ENCODE data around the gene TMEM108. TPM values are rescaled to one million over a fixed set of nuclear protein-coding genes. Genes with fewer than 3 reads are reported as not detected.
"Not testable (repeated sequence)": the region's sequence is repeated elsewhere in the genome, so short reads cannot be mapped to it uniquely, and the experiment has no call there.

TMEM108 gene
- polyA plus RNA-seq, 3 donors: not detected

DNA sequence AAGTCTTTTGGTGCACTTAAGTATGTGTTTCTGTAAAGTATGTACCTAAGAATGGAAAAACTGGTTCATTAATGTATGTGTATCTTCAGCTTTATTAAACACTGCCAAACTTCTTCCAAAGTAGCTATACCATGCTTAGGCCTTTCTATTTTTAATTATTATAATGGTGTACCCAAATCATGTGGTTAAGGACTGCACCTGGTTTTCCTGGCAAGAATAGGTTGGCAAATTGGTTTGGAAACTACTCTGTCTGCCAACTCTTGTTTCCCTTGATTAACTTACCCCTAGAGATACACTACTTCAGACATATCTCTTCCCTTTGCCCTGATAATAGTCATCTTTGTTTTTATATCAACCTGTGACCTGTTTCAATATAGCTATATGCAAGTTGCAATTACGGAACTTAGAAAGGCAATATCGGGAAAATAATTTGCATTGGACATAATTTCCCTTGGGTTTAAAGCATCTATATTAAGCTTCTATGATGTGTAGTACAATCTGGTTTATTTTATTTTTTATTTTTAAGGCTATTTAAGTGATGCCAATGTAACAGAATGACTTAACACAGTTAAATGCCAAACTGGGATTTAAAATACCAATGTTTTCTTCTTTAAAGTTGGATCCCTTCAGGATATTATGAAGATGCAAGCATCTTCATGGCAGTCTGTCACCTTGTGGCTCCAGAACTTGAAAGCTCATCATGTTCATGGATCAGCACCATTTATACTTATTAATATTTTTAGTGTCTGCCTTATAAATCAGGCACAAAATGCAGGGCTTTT, 40.6 kb upstream of the TMEM108 start:
- no peak overlapping the region for H3K27ac Mint-ChIP-seq
- no peaks in the 10 kb centered on the region for H3K79me2 ChIP-seq (ENCODE audit: insufficient read depth, low read length)
- no peak overlapping the region for H3K27ac ChIP-seq (ENCODE audit: low read depth in 1 of 2, low read length in 2 of 2)
- no peaks in the 10 kb centered on the region for H4K20me1 ChIP-seq (ENCODE audit: insufficient read depth, low read length)
- TF ChIP-seq, protein P1, sequence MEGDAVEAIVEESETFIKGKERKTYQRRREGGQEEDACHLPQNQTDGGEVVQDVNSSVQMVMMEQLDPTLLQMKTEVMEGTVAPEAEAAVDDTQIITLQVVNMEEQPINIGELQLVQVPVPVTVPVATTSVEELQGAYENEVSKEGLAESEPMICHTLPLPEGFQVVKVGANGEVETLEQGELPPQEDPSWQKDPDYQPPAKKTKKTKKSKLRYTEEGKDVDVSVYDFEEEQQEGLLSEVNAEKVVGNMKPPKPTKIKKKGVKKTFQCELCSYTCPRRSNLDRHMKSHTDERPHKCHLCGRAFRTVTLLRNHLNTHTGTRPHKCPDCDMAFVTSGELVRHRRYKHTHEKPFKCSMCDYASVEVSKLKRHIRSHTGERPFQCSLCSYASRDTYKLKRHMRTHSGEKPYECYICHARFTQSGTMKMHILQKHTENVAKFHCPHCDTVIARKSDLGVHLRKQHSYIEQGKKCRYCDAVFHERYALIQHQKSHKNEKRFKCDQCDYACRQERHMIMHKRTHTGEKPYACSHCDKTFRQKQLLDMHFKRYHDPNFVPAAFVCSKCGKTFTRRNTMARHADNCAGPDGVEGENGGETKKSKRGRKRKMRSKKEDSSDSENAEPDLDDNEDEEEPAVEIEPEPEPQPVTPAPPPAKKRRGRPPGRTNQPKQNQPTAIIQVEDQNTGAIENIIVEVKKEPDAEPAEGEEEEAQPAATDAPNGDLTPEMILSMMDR (IDR thresholded peaks at IDR 0.05): no peak
- H2AFZ ChIP-seq (ENCODE audit: insufficient read depth, low read depth, low read length, poor library complexity, severe bottlenecking): no peak overlapping the region
- no peak overlapping the region for H3K4me3 Mint-ChIP-seq
- H3K9me3 Mint-ChIP-seq: peaks cover 0 to 2% (median 0%) of the 10 kb centered on the region in 7 donors
- H3K36me3 Mint-ChIP-seq: no peaks in the 10 kb centered on the region
- peaks cover 0 to 1% (median 0%) of the 10 kb centered on the region in 3 donors for H3K27me3 Mint-ChIP-seq (ENCODE audit: low read depth in 3 of 3)
- intact Hi-C loops (cut with micrococcal nuclease): no loop called here
- no peaks in the 10 kb centered on the region for H3K4me1 ChIP-seq (ENCODE audit: control insufficient read depth in 1 of 2, insufficient read depth in 2 of 2, low read length in 2 of 2)
- H3K9me3 ChIP-seq (replicated peaks in 1 of 2; ENCODE audit: control insufficient read depth in 1 of 2, insufficient read depth in 1 of 2, low read length in 2 of 2): no peaks in the 10 kb centered on the region
- WGBS (ENCODE audit: insufficient coverage): no CpG with 5 or more reads among the region's 2 CpGs
- H3K4me2 ChIP-seq (replicated peaks; ENCODE audit: extremely low read depth, low read length, poor library complexity, severe bottlenecking): no peak overlapping the region
- no peak overlapping the region for H3K9ac ChIP-seq (ENCODE audit: insufficient read depth, low read length, poor library complexity, severe bottlenecking)
- H3K36me3 ChIP-seq (replicated peaks in 1 of 2; ENCODE audit: control insufficient read depth in 1 of 2, insufficient read depth in 2 of 2, low read length in 2 of 2): no peaks in the 10 kb centered on the region
- H3K4me3 ChIP-seq (replicated peaks in 1 of 3; ENCODE audit: low read depth in 2 of 3, low read length in 3 of 3): no peak overlapping the region
- H3K4me1 Mint-ChIP-seq: no peaks in the 10 kb centered on the region
- no peak for DNase-seq
- no peaks in the 10 kb centered on the region for H3K27me3 ChIP-seq (ENCODE audit: control insufficient read depth in 2 of 2, insufficient read depth in 2 of 2, low read length in 2 of 2)

DNA sequence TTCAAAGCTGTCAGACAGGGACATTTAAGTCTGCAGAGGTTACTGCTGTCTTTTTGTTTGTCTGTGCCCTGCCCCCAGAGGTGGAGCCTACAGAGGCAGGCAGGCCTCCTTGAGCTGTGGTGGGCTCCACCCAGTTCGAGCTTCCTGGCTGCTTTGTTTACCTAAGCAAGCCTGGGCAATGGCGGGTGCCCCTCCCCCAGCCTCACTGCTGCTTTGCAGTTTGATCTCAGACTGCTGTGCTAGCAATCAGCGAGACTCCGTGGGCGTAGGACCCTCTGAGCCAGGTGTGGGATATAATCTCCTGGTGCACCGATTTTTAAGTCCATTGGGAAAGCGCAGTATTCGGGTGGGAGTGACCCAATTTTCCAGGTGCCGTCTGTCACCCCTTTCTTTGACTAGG, 33.2 kb upstream of the TMEM108 start:
- H3K4me2 ChIP-seq (replicated peaks; ENCODE audit: extremely low read depth, low read length, poor library complexity, severe bottlenecking); H3K79me2 ChIP-seq (ENCODE audit: insufficient read depth, low read length); H3K9me3 ChIP-seq (replicated peaks in 1 of 2; ENCODE audit: control insufficient read depth in 1 of 2, insufficient read depth in 1 of 2, low read length in 2 of 2); H2AFZ ChIP-seq (ENCODE audit: insufficient read depth, low read depth, low read length, poor library complexity, severe bottlenecking); H3K4me3 ChIP-seq (replicated peaks in 1 of 3; ENCODE audit: low read depth in 2 of 3, low read length in 3 of 3); H3K27ac ChIP-seq (ENCODE audit: low read depth in 1 of 2, low read length in 2 of 2); H3K27me3 Mint-ChIP-seq (ENCODE audit: low read depth in 3 of 3); H3K27me3 ChIP-seq (ENCODE audit: control insufficient read depth in 2 of 2, insufficient read depth in 2 of 2, low read length in 2 of 2); H3K4me3 Mint-ChIP-seq; H3K36me3 Mint-ChIP-seq; intact Hi-C loops (cut with micrococcal nuclease); H3K9ac ChIP-seq (ENCODE audit: insufficient read depth, low read length, poor library complexity, severe bottlenecking); DNase-seq; H3K4me1 ChIP-seq (ENCODE audit: control insufficient read depth in 1 of 2, insufficient read depth in 2 of 2, low read length in 2 of 2); H4K20me1 ChIP-seq (ENCODE audit: insufficient read depth, low read length); H3K36me3 ChIP-seq (replicated peaks in 1 of 2; ENCODE audit: control insufficient read depth in 1 of 2, insufficient read depth in 2 of 2, low read length in 2 of 2); H3K4me1 Mint-ChIP-seq; H3K27ac Mint-ChIP-seq: not testable (repeated sequence)
- peaks cover 5 to 20% (median 11%) of the 10 kb centered on the region in 7 donors for H3K9me3 Mint-ChIP-seq
- WGBS (ENCODE audit: insufficient coverage): 96% methylated on average over 4 of the region's 9 CpGs

All from CD14-positive monocyte (primary cell).